Islet of Langerhans (tissue), 1 donor: ENCODE measurements around the gene DLG1.

Experiments
- FAIRE-seq: peaks from one replicate; lab custom pipeline; 2011; peaks lifted over from hg19 to GRCh38; lab: Jason Lieb, UNC

DLG1 gene

DNA sequence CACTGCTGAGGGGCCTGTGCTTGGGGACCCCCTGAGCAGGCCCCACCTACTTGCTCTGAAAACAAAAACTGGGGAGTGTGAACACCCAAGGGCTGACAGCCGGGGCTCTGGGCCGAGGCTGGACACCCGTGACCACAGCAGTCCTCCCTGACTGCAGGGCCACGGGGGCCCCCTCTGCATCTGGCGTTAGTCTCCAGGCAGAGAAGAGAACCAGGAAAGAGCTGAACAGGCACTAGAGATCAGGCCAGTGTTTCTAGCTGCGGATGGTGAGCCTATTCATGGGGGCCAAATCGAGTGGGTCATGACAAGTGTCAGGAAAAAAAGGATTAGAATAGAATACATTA is 285.9 kb downstream of the DLG1 start:
- no peak for FAIRE-seq

DNA sequence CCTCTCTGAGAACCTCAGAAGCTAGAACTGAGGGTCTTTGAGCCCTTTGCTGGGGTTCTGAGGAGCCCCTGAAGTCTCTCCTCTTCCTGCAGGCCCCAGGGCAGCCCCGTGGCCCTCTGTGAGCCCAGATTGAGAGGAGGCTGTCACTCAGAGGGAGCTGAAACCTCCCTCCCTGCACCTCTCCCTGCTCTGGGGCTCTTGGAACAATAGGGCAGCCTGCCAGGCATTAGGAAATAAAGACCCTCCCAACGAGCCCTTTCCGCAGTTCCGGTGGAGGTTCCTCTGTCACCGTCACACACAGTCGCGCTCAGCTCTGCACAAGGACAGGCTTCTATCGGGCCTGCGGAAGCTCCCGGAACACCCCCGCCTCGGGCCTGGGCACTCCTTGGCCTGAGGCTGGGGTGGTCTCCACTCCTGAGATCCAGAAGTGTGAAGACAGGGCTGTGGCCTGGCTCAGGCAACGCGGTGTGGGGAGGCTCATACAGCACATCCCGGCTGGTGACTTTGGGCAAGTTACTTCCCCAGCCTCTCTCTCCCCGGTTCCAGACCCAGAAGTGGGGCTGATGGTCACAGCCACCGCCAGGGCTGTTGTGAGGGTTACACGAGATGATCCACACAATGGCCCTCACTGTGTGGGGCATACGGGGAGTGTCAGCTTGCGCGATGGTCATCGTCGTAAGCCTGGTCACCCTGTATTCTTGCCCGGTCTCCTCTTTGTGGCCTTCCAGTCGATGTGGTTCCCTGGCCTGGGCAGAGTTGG is 286.5 kb downstream of the DLG1 start:
- no peak for FAIRE-seq

DNA sequence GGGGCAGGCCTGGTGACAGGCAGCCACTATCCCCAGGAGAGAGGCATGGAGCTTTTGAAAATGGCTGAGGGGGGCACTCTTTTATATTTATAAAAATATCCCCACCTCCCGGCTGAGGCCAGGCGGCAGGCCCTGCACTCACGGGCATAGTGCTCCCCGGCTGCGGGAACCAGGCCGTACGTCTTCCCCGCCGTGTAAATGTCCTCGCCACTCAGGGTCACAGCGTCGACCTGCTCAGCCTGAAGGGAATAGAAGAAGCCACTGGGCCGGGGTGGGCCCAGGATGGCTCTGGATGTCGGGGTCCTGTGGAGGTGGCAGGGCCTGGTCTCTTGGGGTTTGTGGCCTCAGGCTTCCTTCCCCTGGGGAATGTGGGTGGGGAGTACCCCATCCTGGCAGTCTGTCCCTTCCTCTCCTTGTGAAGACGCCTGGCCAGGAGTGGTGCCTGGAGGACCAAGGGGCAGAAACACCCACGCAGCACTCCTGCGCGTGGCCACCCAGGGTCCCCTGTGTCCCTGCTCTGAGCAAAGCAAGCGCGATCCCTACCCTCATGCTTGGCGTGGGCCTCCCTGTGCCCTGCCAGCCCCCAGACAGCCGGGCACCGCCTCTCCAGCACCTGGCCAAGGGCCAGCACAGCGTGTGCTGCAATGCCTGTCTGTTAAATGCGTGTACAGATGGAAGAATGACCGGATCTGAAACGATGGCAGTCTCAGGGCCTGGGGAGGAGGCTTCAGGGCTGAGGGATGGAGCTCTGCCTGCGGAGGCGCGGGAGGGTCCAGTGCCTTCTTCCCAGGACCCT is 287.7 kb downstream of the DLG1 start:
- no peak for FAIRE-seq

DNA sequence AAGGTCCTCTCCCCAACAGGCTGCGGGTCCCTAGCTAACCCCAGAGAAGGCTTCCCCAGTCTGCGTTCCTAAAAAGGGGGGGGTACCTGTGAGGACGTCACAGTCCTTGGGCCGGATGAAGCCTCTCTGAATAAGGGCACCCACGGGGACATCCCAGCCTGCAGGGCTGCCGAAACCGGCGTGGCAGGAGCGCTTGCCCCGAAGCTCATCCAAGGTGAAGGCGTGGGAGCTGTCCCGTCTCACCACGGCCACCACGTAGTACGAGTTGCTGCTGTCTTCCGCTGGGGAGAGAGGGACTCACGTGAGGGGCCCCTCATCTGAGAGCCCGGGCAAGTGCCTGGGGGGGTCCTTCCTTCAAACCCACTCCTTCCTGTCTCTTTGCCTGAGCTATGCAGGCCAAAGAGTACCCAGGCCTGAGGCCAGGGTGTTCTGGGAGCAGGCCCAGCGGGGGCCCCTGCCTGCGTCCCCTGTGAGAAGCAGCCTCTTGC is 288.8 kb downstream of the DLG1 start:
- FAIRE-seq: no peak

DNA sequence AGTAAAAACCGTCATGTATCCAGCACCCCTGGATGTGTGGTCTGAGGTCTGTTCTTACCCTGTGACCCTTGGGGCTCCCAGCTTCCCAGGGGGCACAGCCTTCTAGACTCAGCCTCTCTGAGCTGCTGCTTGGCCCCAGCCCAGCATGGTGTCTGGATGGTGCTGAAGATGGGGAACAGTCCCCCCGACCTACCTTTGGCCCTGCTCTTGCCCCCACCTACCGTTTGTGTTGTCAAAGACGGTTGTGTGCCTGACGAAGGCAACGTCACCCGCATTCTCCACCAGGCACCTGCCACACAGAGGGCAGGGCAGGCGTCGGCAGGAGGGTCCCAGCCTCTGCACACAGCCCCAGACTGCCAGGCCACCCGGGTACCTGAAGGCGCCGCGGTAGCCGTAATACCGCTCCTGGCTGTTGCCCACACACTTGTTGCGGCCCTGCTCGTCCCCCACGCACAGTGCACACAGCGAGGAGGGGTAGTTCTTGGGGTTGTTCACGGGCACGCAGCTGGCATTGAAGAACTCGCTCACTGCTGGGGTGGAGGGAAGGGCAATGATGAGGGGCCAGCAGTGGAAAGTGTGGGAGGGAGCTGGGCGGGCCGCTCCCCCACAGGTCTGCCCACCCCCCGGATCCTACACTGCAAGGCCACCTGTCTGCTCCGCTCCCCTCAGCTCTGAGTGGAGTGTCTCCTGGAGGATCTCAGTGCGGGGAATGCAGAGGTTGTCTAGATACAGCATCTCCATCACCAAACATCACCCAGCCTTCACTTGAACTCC is 289.8 kb downstream of the DLG1 start:
- FAIRE-seq: no peak

DNA sequence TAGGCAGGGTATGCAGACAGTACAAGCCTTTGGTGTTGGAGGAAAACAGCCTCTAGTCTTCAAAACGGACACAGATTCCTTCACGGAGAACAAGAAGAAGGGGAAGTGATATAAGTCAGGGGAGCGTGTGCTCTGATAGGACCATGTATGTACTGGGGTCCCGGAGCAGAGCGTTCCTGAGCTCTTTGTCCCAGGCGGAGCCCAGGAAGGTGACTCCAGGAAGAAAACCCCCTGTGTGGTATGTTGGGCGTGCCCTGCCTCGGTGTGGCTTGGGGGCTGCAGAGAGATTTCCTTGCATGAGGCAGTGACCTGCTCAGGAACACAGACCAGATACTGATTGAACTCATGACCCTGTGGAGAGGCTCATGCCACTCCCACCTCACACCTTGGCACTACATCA is 290.5 kb downstream of the DLG1 start:
- FAIRE-seq: no peak

DNA sequence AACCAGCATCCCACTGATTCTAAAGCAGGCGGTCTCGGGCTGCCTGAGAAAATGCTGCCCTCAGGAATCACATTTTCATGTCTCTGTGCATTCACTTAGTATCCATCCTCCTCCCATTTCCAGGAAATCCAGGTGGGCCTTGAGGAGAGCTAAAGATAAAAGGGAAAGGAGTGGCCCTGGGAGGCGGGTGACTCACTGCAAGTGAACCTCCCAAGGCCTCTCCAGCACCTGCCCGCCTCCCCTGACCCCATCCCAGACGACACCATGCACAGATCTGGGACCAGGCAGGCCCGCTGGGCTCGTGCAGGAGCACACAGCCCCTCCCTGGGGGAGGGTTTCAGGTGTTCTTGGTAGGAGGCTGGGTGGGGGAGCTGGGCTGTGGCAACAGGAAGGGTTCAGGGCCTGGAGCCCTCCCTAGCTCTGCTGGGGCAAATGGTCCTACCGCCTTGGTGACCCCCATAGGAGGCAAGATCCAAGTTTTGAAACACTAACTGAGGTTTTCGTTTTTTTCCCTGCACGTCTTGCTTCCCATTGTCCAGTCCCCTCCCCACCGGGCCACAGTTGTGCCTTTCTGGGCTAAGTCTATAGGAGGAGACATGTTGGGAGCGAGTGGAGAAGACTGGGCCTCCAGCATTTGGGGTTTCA is 291.0 kb downstream of the DLG1 start:
- no peak for FAIRE-seq

DNA sequence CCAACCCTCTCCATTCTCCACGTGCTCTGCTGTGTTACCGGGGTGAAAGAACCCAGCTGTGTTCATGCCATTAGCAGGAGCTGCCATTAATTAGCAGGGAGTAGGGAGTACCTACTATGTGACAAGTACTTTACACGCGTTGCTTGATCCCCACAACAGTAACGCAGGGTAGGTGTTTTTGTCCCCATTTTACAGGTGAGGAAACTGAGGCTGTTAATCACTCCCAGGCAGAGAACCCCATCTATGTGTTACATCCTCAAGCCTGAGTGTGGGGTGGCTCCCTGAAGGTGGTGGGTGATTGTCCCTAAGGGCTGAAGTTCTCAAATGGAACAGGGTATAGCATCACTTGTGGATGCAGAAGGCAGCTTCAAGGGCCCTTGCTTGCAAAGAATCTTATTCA is 291.6 kb downstream of the DLG1 start:
- no peak for FAIRE-seq

DNA sequence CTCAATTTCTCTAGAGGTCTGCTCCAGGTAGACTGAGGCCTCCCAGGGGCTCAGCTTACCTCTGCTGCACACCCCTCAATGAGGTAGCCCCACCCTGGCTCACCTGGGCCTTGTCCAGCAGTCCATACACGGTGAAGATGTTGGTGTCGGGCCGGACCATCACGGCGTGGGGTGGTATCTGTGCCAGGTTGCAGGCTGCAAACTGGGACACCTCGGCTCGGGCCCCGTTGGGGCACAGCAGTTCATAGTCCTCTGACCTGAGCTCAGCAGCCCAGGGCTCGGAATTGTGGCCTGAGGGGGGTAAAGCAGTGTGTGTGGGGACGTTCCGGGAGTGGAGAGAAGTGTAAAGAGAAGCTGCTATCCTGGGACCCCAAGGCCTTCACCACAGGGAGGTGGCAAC is 292.0 kb downstream of the DLG1 start:
- FAIRE-seq: no peak

DNA sequence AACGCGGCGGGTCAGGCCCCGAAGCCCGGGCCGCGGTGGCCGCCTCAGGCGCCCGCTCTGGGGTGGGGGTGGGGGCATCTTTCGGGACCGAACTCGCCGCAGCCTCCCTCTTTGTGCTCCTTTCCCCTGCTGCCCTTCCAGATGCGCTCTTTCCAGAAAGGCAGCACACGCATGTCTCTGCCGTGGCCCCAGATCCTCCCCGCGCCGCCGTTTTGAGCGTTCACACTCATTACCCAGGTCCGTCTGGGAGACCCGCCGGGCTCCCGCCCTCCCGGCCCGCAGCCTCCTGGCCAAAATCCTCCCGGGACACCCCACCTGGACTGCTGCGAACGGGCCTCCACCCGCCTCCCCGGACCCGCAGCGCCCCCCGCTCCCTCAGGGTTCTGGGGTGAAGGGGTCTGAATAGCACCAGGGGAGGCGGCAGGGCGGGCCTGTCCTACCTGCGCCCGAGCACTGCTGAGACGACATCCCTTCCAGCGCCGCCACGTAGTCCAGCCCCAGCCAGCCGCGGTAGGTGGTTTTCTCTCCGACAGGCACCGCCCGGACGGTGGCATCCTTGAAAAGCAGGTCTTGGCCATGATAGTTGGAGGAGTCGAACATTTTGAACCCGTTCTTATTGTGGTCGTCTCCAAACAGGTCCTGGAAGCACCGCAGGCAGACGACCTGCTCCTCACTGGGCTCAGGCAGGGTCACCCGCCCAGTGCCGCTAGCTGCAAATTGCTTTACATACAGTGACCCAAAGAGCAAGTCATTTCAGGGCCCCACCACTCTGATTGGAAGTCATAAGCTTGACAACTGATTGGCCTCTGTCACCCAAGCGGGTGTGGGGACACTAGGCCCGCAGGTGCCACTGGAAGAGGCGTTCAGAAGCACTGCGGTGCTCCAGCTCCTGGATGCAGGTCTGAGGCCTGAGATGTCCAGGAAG is 294.7 kb downstream of the DLG1 start:
- no peak for FAIRE-seq

DNA sequence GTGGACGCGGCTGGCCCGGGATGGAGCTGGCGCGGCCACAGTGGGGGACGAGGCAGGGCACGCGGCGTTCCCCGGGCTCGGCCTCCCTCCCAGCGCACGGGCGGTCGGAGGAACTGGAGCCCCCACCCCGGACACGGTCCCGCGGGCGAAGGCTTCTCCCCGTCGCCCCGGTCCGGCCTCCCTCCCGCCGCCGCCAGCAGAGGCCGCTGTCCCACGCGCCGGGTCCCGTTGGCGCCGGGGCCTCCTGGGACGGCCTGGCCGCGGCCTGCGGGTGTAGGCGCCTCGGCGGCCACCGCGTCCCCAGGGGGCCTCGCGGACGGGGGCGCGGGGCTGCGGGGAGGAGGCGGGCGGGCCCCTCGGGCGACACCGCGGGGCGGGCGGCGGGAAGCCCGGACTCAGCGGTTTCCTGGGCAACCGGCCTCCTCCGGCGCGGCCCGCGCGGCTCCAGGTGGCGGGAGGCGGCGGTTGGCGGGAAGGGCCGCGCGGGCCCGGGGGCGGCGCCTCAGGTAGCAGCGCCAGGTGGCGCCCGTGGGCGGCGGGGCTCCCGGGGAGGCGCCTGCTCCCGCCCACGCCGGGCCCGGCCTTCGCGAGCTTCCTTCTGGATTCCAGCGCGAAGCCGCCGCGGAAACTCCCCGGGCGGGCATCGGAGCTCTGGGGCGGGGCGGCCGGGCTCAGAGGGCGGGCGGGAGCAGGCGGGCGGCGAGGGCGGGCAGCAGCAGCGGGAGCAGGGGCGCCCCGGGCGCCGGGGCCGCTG is 295.5 kb downstream of the DLG1 start:
- FAIRE-seq: no peak

DNA sequence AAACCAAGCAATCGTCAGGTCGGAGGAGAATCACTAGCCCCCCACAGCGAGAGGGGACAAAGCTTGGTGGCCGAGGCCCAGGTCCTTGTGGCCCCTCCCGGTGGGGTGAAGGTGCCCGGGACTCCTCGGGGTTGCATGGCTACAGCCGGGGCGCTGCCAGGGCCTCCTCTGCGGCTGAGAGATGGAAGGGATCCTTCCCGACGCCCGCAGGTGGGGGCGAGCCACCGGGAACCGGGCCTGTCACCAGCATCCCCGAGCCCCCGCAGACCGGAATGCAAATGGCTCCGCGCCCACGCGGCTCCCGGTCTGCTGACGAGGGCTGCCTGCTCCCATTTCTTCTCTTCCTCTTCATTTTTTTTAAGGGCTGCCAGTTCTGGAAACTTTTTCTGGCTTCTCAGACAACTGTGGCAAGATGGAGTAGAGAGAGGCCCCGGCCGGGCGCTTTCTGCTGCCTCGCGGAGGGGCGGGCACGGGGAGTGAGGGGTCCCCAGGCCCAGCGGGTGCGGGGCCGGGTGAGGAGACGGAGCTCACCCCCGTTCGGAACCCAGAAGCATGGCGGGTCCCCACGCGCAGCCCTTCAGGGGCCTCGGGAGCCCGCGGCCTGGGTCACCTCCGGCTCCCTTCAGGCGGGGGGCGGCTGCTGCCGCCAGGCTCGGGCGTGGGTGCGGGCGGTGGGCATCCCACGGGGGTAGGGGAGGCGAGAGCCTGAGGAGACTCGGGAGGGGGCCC is 296.3 kb downstream of the DLG1 start:
- no peak for FAIRE-seq

DNA sequence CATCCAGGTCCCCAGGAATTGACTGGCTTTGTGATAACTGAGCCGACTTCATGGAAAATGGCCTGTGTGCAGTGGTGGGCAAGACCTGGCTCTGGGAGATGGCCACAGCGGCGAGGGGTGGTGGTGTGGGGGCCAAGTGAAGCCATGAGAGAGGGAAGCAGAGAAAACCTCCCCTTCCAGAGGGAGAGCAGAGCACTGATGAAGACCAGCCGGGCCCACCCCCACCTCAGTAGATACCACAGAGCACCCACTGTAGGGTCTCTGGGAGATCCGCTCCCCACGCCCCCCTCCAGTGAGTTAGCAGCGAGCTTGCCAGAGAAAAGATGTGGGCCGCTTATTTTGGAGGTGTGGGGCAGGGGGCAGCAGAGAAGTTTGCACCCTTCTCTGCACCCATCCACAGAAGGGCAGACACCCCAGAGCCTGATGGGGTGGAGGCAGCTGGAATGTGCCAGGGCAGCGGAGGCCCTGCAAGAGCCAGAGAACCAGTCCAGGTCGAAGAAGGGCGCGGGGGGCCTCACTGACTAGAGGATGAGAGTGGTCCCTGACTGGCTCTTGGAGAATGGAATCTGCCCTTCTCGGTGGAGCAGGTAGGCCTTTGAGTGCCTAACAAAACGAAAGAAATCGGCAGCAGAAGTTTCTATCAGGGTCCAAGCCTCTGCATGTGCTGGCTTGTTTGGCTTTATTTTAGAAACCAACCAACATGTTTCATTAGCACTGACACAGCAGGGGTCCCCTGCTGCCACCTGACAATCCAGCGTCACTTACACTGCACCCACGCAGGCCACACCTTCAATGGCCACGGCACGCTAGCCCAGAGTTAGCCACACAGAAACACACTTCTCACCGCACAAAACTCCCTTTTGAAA is 297.1 kb downstream of the DLG1 start:
- FAIRE-seq: no peak

DNA sequence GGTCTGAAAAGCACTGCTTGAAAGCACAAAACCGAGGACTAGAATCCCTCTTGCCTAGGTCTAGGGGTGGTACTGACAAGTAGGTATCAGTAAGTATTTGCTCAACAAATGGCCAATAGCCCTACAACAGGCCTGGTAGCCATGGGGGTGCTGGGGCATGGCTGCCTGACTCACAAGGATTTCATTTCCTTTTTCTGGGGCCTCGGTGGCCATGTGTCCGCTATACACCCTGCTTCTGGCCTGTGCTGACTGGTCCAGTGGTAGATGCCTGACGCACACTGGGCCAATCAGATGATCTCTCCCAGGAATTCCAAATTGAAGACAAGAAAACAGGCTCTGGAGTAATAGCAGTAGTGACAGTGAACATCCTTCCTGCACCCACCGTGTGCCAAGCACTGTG is 298.2 kb downstream of the DLG1 start:
- no peak for FAIRE-seq

DNA sequence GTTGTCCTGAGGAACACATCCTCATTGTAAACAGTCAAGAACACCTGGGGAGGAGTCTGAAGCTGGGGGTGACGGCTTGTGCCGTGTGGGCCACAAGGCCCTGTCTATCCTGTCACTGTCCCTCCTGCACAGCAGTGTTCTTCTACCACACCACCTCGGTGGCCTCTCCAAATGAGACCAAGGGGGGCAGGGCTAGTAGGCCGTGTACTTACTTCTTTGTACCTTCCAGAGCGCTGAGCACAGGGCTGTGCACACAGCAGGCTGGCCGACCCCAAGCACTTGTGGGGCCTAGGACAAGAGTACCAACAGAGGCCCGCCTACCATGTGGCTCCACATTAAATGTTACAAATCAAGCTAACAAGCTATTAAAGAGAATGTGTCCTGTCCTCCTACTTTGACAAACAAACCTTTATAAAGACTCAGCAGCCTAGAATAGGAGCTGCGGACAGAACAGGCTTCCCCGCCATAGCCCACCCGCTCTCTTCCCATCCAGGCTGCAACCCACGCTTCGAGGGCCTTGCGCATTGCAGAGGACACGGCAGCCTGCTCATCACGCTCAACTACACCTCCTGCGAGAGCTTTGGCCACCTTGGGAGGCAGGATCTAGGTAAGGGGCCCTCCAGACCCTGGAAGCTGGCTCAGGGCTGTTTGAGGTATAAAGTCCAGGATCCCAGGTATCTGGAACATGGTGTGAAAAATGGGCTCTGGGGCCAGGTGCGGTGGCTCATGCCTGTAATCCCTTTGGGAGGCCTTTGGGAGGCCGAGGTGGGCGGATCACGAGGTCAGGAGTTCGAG is 299.2 kb downstream of the DLG1 start:
- FAIRE-seq: no peak

DNA sequence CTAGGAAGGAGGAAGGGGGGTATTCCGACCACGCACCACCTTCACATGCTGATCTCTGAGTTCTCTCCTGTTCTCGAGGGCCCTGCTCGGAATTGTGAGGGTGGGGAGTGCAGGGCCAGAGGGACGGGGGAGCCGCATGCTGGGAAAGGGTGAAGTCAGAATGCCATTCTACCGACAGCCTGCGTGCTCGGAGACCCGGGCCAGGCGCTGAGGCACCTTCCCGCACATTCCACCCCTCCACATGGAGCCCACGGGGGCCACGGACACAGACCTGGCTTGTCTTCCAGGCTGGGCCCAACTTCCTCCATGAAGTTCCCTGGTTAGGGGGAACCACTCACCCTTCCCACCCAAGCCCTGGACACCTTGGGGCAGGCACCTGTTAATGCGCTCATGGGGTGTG is 301.1 kb downstream of the DLG1 start:
- FAIRE-seq: no peak

DNA sequence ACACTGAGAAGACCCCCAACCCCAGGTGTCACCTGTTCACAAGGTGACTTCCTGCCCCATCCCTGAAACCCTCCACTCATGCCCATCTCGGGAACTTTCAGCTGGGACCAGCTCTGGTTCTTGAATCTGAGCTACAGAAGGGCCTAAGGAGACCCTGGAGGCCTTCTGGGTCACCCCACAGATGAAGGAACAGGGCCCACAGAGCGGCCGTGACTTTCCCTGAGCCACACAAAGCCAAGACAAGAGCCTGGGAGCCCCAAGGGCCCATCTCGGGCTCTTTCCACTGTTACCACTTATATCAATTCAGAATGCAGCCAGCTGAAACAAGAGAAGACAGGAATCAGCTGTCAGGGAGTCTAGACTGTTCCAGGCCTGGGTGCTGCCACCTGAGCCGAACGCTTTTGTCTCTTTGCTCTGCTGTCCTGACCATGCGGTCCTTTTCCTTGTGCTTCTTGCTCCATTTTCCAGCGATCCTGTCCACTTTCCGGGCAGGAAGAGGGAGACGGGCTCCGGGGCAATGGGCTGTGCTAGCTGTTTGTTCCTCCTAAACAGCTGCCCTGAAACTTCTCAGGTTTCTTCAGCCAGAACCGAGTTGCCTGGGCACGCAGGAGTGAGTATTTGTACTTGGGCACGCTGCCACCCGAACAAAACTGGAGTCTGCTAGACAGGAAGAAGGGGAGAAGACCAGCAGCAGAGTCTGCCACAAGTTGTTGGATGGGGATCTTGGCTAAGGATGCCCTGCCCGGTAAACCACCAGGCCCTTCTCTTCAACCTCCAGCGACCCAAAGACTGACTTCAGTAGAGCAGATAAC is 301.8 kb downstream of the DLG1 start:
- FAIRE-seq: no peak
